ENCODE results near the gene AMHR2.
"Not testable (repeated sequence)": the region's sequence is repeated elsewhere in the genome, so short reads cannot be mapped to it uniquely, and the experiment has no call there.

The AMHR2 gene

GRCh38 chr12:53380794-53381730 lies 42.6 kb upstream of the AMHR2 start:
- DNase-seq (ENCODE audit: low read depth): peak; percentile 64
- H3K4me3 ChIP-seq (ENCODE audit: low read depth, low read length): peak overlapping the region; percentile 62
- TF ChIP-seq CTCF (conservative IDR thresholded peaks at IDR 0.05; ENCODE audit: low read depth, low read length): no peak

GRCh38 chr12:53381731-53382630 lies 41.7 kb upstream of the AMHR2 start:
- peak; percentile 51 for TF ChIP-seq CTCF (conservative IDR thresholded peaks at IDR 0.05; ENCODE audit: low read depth, low read length)
- peak; percentile 67 for DNase-seq (ENCODE audit: low read depth)
- peak overlapping the region; percentile 62 for H3K4me3 ChIP-seq (ENCODE audit: low read depth, low read length)

- DNase-seq (ENCODE audit: low read depth): no peak
- no peak for TF ChIP-seq CTCF (conservative IDR thresholded peaks at IDR 0.05; ENCODE audit: low read depth, low read length)
- H3K4me3 ChIP-seq (ENCODE audit: low read depth, low read length): peak overlapping the region; percentile 37
Observed at GRCh38 chr12:53383258-53383657, 40.4 kb upstream of the AMHR2 start.

GRCh38 chr12:53386381-53386780 lies 37.3 kb upstream of the AMHR2 start:
- H3K4me3 ChIP-seq (ENCODE audit: low read depth, low read length): peak overlapping the region; percentile 40
- DNase-seq (ENCODE audit: low read depth): not testable (repeated sequence)

- peak overlapping the region; percentile 12 for H3K4me3 ChIP-seq (ENCODE audit: low read depth, low read length)
- DNase-seq (ENCODE audit: low read depth): no peak
- no peak for TF ChIP-seq CTCF (conservative IDR thresholded peaks at IDR 0.05; ENCODE audit: low read depth, low read length)
Observed at GRCh38 chr12:53388932-53389331, 34.7 kb upstream of the AMHR2 start.

GRCh38 chr12:53389702-53390101 lies 34.0 kb upstream of the AMHR2 start:
- no peak for TF ChIP-seq CTCF (conservative IDR thresholded peaks at IDR 0.05; ENCODE audit: low read depth, low read length)
- DNase-seq (ENCODE audit: low read depth): no peak
- no peak overlapping the region for H3K4me3 ChIP-seq (ENCODE audit: low read depth, low read length)

GRCh38 chr12:53391724-53392123 lies 31.9 kb upstream of the AMHR2 start:
- DNase-seq (ENCODE audit: low read depth): no peak
- no peak for TF ChIP-seq CTCF (conservative IDR thresholded peaks at IDR 0.05; ENCODE audit: low read depth, low read length)
- no peak overlapping the region for H3K4me3 ChIP-seq (ENCODE audit: low read depth, low read length)
